GM18858 (cell line): Measurements from ENCODE around the gene TMEM240.
"Not testable (repeated sequence)": the region's sequence is repeated elsewhere in the genome, so short reads cannot be mapped to it uniquely, and the experiment has no call there.

Source experiments
- ATAC-seq: cut with Tn5 transposase; IDR thresholded peaks from one replicate; pipeline ENCODE4 v1.9.1; 2021; ENCODE audit not compliant: unreplicated experiment

TMEM240 gene

GRCh38 chr1:1558591-1558990, 18.2 kb upstream of the TMEM240 start:
- ATAC-seq = no peak

DNA sequence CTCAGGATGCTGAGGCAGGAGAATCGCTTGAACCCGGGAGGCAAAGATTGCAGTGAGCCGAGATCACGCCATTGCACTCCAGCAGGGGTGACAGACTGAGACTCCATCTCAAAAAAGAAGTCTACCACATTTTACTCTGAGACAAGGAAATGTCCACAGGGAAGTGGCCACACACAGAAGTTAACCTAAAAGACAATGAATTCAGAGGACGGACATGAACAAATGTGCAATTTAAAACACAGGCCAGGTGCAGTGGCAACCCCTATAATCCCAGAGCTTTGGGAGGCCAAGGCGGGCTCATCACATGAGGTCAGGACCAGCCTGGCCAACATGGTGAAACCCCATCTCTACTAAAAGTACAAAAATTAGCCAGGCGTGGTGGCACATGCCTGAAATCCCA, 17.3 kb upstream of the TMEM240 start:
- ATAC-seq = not testable (repeated sequence)

GRCh38 chr1:1556961-1557360, 16.5 kb upstream of the TMEM240 start:
- not testable (repeated sequence) for ATAC-seq

DNA sequence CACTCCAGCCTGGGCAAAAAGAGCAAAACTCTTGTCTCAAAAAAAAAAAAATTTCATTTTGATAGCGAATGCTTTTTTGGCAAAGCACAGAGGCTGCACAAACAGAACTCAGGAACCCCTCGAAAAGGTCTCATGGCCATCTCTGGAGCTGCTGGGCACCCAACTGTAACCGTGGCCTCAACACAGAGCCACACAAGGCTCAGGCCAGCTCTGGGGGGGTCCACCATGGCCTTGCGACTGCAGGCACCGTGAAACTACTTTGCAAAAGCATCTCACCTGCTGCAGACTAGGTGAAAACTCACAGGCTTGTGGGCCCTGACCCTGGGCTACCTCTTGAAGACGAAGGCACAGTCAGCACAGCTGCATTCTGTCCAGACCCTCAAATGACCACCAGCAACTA, 16.1 kb upstream of the TMEM240 start:
- no peak for ATAC-seq

DNA sequence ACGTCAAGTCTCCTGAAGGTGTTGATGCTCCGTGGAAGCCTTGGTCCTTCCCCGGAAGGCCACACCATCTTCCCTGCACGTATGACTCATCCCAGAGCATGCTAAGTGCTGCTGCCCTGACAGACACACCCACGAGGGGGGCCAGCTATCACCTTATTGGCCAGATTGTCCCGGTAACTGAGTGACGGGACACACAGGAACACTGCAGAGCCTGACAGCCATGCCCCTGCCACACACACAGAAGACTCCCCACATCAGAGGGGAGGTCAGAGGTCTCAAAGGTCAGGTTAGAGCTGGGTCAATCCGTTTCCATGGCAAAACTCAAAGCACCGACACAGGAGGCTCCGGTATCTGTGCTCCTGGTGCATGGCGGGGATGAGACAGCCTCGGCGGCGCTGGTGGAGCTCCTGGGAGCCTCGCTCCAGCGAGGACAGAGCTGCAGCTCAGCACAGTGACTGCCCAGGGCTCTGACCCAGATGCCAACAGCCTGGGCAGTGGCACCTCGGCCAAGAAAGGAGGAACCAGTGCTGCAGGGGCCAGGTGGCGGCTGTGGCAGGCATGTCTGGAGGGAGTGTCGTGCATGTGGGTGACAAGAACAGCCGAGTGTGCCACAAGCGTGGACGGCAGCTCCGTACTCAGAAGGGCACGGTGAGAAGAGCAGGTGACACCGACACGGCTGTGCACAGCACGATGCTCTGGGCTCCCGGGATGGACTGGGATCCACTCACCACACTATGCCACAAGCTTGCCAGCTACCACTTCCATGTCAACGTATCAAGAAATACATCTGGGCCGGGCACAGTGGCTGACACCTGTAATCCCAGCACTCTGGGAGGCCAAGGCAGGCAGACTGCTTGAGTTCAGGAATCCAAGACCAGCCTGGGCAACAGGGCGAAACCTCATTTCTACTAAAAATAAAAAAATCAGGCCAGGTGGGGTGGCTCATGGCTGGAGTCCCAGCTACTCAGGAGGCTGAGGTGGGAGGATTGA, 14.8 kb upstream of the TMEM240 start:
- no peak for ATAC-seq

DNA sequence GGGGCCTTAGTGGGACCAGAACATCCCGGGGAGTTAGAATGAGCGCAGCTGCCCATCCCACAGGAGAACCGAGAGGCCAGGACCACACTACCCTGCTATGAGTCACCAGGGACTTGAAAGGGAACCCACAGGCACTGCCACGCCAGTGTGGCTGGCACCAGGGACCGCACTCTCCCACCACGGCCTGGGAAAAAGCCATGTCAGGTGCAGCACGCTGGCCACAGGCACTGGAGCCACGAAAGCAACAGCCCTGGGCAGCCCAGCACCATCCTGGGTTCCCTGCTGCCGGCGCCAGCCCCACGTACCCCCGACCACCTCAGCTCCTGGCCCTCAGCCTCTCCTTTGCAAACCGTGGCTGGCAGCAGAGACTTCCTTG, 14.1 kb upstream of the TMEM240 start:
- no peak for ATAC-seq

DNA sequence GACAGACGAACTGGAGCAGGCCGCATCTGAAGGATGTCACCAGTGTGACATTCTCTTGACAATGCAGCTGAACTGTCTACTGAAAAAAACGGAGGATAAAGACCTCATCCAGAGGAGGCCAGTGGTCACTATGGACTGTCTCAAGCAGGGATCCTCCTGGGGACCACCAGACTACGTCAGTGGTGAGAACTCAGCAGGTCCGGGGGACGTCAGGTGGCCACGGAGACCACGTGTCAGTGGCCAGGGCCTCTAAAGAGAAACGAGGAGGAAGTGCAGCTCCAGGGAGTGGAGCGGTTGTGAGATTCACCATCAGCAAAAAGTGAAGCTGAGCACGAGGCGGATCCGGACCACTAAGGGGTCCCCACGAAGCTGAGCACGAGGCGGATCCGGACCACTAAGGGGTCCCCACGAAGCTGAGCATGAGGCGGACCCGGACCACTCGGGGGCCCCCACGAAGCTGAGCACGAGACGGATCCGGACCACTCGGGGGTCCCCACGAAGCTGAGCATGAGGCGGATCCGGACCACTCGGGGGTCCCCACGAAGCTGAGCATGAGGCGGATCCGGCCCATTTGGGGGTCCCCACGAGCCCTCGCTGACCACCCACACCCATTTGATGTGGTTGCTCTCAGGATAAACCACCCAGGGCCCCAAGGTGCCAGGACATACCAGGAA, 13.5 kb upstream of the TMEM240 start:
- ATAC-seq = no peak

- no peak for ATAC-seq
These were observed 11.8 kb upstream of the TMEM240 start for GRCh38 chr1:1552263-1552639.

- no peak for ATAC-seq
These were observed 11.3 kb upstream of the TMEM240 start for GRCh38 chr1:1551524-1552262.

DNA sequence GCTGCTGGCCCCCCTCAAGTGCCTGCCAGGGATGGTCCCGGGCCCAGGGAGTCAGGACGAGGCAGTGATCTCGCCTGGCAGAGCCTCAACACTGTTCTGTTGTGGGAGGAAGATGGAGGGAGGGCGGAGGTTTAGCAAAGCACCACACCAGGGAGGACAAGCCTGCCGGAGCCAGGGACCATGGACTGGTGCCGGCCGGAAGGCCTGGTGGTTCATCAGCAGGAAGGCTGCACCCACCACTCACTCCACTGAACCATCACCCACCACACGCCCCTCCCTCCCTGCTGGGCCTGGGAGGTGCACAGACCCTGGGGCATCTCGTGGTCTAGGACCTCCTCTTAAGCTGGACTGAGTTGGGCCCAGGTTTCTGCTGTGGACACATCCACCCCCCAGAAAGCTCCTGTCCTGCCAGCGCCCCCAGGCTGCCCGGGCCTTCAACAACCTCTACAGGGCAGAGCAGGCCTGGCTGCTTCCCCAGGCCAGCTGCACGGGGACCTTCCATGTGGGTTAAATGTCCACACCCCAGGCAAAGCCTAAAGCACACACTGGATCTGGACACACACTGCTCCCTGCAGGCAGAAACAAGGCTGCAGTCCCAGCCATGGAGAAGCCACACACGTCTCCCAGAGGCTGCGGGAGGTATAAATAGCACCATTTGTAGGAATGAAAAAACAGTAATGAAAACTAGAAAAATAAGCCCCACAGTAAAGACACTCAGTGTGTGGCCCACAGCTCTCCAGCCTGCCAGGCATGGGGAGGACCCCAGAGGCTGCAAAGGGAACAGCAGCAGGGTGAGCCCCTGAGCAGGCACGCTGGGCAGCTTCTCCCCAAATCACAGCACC, 10.4 kb upstream of the TMEM240 start:
- no peak for ATAC-seq

DNA sequence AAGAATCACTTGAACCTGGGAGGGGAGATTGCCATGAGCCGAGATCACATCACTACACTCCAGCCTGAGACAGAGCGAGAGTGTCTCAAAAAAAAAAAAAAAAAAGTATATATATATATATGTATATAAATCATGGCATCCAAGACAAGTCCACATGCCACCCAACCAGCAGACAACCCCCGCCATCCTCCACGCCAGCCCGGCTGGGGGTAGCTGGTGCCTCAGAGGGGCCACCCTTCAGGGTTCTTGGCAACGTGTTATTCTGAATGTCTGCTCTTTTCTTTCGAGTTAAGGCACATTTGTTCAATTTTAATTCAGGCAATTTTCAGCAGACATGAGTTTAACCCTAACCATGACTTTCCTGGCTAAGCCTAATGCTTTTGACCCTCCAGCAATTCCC, 9.7 kb upstream of the TMEM240 start:
- no peak for ATAC-seq

DNA sequence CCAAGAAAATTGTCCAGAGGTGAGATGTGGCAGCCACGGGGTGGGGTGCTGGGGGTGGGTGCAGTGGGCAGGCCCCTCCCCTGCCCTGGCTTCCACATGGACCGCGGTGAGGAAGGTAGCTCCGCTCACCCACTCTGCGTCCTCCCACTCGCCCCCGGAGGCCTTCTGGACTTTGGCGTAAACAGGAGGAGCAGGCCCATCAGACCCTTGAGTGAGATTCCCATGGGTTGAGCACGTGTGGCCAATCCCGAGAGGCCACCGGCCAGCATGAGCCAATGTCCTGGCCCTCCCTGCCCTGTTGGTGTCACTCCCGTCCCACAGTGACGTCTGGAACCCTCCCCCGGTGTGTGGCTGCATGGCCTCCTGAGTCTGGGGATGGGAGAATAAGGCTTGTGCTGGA, 8.2 kb upstream of the TMEM240 start:
- no peak for ATAC-seq

DNA sequence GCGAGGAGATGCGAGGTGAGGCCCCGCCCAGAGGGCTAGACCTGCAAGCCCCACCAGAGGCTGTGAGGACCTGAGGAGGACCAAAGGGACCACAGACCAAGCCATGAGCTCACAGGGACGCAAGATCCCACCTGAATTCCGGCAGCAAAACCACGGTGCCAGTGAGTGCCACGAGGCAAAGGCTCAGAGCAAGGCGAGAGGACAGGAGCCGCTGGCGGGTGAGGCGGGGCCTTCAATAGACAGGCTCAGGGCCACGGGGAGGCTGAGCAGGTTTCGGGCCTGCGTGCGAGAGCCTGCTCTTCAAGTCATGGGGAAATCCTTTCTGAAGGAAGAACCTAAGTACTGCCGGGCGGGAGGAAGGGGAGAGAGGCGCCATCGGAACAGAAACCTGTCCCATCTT, 7.1 kb upstream of the TMEM240 start:
- ATAC-seq = no peak

DNA sequence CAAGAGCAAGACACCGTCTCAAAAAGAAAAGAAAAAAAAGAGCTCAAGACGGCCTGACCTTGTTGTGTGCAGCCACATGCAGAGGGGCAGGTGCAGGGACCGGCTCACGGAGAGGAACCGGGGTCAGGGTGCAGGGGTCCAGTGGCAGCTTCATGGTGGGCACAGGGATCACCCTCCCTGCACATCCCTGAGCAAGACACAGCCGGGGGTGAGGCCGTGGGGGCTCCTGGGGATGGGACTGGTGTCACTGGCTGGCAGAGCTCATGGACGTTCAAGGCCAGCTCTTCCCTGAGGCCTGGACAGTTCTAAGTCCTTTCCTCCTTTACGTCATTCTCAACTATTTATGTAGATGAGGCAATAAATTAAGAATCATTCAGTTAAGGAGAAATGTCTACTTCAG, 6.6 kb upstream of the TMEM240 start:
- no peak for ATAC-seq

GRCh38 chr1:1545946-1546737, 5.7 kb upstream of the TMEM240 start:
- ATAC-seq = no peak

DNA sequence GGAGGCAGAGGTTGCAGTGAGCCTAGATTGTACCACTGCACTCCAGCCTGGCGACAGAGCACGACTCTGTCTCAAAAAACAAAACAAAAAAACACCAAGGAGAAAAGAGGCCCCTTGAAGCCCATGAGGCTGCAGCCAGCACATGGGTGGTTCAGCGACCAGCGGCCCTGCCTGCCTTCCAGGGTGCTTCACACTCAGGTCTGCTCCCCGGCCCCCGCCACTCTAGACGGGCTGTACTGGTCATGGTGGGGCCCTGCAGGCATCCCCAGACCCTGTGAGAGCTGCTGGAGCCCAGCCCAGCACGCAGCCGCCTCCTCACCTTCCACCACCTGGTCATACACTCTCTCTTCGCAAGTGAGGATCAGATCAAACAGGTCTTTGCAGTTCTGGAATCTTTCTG, 4.1 kb upstream of the TMEM240 start:
- no peak for ATAC-seq

DNA sequence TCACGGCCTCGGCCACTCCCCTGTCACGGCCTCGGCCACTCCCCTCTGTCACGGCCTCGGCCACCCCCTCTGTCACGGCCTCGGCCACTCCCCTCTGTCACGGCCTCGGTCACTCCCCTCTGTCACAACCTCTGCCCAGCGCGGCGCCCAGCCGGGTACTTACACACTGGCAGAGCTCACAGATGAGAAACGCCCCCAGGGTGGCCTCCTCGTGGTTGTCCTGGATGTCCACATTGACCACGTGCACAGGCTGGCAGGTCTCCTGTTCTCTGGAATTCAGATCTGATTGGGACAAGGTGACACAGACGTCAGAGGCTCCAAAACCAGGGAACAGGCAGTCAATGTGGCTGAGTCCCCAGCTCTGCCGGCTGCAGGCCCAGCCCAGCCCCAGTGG, 3.3 kb upstream of the TMEM240 start:
- ATAC-seq = no peak

GRCh38 chr1:1542766-1543705, 2.6 kb upstream of the TMEM240 start:
- no peak for ATAC-seq
